Erythroblast (primary cell): ENCODE results near the gene SDF2L1.
"Not testable (repeated sequence)": the region's sequence is repeated elsewhere in the genome, so short reads cannot be mapped to it uniquely, and the experiment has no call there.

Experiments used
- DNase-seq, 2 experiments: peaks; one replicate each; lab custom pipeline; 2025; lab: John Stamatoyannopoulos, UW
- GATA1 ChIP-seq: IDR thresholded peaks from 2 replicates; pipeline ENCODE4 v1.6.1; 2011; ENCODE audit warnings: low read depth, mild to moderate bottlenecking, control low read depth, low read length, moderate library complexity
- POLR2A ChIP-seq: IDR thresholded peaks from 2 replicates; pipeline ENCODE4 v1.6.1; 2011; ENCODE audit warnings: mild to moderate bottlenecking, low read length

Gene SDF2L1, protein sequence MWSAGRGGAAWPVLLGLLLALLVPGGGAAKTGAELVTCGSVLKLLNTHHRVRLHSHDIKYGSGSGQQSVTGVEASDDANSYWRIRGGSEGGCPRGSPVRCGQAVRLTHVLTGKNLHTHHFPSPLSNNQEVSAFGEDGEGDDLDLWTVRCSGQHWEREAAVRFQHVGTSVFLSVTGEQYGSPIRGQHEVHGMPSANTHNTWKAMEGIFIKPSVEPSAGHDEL

DNA sequence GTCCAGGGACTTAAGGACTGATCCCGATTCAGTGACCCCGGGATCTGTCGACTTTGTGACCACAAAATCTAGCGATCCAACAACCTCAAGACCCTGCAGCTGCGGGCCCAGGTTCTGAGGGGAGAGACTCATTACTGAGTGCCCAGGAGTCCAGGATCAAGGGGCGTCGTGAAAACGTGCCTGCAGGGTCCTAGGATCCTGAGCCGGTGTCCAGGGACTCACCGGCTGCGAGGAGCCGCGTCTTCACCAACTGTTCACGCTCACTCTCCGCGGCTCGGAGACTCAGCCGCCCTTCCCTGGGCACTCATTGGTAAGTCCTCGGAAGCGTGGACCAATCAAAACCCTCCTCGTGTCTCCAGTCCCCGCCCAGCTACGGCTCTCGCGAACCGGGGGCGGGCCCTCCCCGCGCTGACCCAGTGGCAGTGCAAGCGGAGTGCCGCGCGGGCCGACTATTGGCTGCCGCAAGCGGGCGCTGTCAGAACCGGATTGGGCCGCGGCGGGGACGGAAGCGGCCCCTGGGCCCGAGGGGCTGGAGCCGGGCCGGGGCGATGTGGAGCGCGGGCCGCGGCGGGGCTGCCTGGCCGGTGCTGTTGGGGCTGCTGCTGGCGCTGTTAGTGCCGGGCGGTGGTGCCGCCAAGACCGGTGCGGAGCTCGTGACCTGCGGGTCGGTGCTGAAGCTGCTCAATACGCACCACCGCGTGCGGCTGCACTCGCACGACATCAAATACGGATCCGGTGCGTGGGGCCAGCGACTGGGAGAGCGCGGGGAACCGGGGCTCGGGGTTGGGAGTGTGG lies at the start of gene SDF2L1:
SDF2L1 (plus strand) TSS at position 514 of the 795 bp plus-strand sequence; CDS start at position 549, 35 bp downstream.
- peak; percentile 98 to 99 for DNase-seq
- no peak for TF ChIP-seq GATA1
- TF ChIP-seq POLR2A = peak; percentile 70

DNA sequence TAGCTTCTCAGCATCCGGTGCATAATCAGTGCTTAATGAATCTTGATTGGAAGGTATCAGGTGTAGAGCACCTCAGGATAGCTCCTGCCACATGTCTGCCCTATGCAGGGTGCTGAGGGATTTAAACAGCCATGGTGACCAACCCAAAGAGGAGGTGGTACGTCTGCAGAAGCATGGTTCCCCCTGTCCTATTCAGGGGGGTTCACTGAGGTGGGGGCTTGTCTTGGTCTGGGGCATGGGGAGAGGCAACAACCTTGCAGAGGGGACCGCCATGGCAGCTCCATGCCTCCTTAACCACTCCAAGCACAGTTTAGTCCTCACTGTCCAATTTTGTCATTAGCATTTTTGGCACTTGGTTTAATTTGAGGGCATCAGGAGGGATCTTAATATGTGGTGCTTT lies 49.7 kb upstream of the SDF2L1 start:
- TF ChIP-seq POLR2A = no peak
- TF ChIP-seq GATA1 = no peak

DNA sequence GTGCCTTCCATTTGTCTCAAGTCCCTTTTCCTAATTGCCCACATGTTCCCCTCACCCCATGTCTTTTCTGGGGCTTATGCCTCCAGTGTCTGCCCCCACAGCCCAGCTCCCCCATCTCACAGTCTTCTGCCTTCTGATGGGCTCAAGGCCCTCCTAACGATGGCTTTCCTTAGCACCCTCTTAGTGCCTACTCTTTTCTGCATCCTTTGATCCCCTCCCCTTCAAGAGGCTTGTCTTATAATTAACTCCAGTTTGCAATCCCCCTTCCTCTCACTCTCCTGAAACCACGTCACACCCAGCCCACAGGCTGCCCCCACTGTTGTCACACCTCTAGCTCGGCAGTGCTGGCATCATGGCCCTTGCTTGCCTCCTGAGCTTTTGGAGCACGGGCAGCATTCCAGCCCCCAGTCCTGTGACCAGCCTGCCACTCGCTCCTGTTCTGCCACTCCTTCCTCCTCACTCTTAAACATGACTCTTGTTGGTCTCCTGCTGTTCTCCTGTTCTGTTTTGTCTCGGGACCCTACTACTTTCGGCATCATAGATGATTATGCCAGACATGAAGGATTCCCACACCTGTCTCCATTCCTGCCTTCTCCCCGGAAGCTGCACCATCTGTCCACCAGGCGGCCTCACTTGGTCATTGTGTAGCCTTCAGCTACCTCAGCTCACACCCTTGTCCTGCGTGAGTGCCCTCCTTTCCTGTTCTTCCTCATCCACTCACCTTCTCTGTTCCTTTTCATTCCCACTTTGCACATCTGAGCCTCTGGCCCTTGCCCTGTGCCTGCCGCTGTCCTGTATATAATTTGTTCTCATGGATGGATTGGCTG lies 48.5 kb upstream of the SDF2L1 start:
- no peak for TF ChIP-seq GATA1
- TF ChIP-seq POLR2A = no peak
- DNase-seq = peak in 1 of 2 experiments; percentile 9

More for the DNA sequence above, 49.7 kb upstream of the SDF2L1 start:
- no peak for DNase-seq

DNA sequence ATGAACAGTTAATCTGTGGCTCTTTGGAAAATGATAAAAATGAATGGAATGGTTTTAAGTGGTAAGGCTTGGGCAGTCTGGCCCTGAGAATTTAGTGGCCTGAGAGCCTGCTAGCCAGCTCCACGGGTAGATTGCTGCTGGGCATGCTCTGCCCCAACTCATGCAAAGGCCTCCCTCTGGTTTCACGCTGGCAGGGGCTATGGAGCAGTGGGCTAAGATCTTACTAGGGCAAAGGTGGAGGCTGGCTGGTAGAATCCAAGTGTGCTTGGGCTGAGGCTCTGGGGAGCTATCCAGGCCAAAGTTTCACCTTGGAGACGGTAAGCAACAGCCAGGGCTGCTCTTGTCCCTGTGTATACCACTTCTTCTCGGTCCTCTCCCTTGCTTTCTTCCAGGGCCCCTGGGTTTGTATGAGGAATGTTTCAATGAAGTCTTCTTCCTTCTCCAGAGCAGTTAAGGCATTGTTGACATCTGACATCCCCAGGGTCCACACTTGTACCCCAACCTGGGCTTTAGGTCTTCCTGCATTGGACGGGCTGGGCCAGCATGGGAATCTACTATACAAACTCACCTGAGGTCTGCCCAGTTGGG lies 47.1 kb upstream of the SDF2L1 start:
- TF ChIP-seq GATA1 = no peak
- TF ChIP-seq POLR2A = no peak
- no peak for DNase-seq

DNA sequence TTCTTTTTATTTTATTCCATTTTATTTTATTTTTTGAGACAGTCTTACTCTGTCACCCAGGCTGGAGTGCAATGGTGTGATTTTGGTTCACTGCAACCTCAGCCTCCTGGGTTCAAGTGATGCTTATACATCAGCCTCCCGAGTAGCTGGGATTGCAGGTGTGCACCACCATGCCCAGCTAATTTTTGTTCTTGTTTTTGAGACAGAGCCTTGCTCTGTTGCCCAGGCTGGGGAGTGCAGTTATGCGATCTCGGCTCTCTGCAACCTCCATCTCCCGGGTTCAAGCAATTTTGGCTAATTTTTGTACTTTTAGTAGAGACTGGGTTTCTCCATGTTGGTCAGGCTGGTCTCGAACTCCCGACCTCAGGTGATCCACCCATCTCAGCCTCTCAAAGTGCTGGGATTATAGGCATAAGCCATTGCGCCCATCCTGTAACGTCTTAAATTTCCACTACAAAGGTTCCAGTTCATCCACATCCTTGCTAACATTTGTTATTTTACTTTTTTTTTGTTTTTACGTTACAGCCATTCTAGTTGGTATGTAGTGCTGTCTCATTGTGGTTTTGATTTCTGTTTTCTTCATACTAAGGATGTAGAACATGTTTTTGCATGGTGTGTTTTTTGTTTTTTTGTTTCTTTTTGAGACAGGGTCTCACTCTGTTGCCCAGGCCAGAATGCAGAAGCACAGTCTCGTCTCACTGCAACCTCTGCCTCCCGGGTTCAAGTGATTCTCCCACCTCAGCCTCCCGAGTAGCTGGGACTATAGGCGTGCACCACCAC lies 45.6 kb upstream of the SDF2L1 start:
- DNase-seq = not testable (repeated sequence)

DNA sequence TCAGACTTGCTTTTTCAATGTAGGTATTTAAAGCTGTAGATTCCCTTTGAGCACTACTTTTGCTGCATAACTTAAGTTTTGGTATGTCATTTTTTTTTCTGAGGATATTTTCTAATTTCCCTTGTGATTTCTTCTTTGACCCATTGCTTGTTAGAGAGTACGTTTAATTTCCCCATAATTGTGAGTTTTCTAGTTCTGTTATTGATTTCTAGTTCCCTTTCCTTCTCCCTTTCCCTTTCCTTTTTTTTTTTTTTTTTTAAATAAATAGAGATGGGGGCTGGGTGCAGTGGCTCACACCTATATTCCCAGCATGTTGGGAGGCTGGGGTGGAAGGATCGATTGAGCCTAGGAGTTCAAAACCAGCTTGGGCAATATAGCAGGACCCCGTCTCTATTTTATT lies 43.8 kb upstream of the SDF2L1 start:
- DNase-seq = no peak
- TF ChIP-seq GATA1 = no peak
- TF ChIP-seq POLR2A = no peak

DNA sequence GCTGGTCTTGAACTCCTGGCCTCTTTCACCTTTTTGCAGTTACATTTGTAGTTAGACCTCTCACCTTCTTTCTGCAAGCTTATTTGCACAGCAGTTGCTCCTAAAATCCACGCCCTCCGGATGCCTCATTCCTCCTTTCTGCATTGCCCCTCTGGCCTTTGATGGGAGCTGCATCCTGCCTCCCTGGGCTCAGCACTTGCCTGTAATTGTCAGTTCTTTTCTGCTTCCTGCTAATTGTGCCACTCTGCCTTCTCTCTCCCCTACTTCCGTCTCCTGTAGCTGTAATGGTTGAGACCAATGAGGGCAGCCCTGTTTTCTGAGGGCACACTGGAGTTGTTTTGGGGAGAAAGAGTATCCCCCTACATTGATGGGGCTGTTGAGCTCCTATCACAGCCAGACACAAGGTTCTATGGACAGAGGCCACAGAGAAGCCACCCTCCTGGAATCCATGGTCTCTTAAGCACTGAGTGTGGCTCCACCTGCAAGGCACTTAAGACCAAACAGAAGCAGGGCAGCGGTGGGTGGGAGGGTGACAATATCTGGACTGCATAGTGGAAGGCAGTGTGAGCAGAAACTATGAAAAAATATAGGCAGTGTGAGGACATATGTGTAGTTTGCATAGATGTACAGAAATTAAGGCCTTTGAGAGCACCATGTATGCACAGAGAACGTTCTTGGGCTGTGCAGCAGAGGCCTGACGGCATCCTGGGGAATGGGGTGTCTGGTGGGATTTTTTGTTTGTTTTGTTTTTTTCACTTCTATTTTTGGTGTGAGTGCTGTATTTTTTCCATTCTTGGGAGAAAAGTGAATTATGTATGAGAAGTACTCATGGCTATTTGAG lies 42.8 kb upstream of the SDF2L1 start:
- DNase-seq = no peak
- TF ChIP-seq POLR2A (no peak), GATA1 (no peak)

DNA sequence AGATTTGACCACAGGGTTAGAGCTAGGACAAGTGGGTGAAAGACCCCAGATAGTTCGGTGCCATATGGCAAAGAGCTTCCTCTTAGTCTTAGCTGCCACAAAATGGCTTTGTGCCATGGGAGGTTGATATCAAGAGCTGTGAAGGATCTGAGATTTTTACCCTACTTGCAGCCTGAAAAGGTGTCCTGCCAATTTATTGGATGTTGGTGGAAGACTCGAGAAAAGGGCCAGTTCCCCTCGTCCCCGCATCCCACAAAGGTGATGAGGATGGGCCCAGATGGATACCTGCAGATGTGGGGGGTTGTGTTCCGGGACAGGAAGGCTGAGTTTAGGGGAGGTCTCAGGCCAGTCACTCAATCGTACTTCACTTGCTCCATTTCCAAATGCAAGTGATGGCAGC lies 39.5 kb upstream of the SDF2L1 start:
- TF ChIP-seq POLR2A = no peak
- DNase-seq = no peak

DNA sequence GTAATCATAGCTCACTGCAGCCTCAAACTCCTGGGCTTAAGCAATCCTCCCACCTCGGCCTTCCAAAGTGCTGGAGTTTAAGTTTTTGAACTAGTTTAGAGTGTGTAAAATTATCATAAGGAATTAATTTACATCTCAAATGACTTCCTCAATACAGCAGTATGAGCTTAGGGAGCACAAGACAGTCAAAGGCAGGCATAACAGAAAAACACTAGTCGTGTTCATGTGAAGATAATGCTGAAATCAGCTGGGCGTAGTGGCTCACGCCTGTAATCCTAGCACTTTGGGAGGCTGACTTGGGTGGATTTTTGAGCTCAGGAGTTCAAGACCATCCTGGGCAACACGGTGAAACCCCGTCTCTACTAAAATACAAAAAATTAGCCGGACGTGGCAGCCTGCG lies 38.1 kb upstream of the SDF2L1 start:
- TF ChIP-seq GATA1 = no peak
- TF ChIP-seq POLR2A = no peak

DNA sequence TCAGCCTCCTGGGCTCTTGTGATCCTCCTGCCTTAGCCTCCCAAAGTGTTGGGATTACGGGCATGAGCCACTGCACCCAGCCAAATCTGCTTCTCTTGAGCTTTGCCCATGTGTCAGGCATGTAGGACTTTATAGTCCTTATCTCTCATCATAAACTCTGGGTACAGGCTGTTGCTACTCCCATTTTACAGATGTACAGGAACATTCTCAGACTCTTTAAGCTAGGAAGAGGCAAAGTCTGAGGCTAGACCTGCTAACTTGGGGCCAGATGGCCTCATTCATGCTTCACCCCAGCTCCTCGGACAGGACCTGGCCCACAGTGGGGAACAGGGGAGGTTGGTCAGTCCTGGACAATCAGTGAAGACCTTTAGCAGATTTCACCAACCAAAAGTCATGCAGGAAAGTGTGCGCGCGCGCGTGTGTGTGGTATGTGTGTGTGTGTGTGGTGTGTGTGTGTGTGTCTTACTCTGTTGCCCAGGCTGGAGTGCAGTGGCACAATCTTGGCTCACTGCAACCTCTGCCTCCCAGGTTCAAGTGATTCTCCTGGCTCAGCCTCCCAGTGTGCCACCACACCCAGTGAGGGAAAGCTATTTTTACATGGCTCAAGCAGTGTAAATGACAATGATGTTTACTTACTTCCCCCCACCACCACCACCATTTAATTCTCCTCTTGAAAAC lies 36.1 kb upstream of the SDF2L1 start:
- no peak for TF ChIP-seq POLR2A
- TF ChIP-seq GATA1 = no peak
- DNase-seq = no peak

More for the DNA sequence above, 38.1 kb upstream of the SDF2L1 start:
- no peak for DNase-seq

DNA sequence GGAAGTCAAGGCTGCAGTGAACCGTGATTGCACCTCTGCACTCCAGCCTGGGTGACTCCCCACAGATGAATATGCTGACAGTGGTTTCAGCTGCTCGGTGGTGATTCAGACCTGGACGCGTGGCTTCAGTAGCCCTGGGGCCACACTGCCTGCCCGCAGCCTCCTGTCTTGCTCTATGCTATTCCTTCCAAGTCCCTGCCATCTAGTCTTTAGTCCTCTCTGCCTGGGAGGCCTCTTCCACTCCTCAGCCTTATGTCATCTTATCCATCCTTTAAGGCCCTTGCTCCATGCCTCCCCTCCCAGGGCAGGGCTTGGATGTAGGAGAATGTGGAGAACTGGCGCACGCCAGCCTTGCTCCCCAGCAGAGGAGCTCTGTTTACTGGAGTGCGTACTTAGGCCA lies 35.3 kb upstream of the SDF2L1 start:
- no peak for DNase-seq
- TF ChIP-seq GATA1 = no peak
- no peak for TF ChIP-seq POLR2A

DNA sequence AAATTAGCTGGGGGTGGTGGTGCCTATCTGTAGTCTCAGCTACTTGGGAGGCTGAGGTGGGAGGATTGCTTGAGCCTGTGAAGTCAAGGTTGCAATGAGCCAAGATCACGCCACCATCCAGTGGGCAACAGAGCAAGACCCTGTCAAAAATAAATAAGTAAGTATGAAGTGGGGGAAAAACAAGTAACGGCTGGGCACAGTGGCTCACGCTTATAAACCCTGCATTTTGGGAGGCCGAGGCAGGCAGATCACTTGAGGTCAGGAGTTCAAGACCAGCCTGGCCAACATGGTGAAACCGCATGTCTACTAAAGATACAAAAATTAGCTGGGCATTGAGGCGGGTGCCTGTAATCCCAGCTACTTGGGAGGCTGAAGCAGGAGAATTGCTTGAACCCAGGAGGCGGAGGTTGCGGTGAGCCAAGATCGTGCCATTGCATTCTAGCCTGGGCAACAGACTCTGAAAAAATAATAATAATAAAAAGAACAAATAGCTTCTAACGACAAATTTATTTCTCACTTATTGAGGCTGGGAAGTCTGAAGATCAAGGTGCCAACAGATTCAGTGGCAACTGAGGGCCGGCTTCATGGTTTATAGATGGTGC lies 32.4 kb upstream of the SDF2L1 start:
- DNase-seq = not testable (repeated sequence)
